H9 (cell line): ENCODE results near the gene TFEB. TPM values are rescaled to one million over a fixed set of nuclear protein-coding genes. Genes with fewer than 3 reads are reported as not detected.

Source experiments
- DNase-seq: peaks from one replicate; pipeline ENCODE4 v3.0.0-alpha.2; 2017
- H2AFZ ChIP-seq: one replicate; pipeline ENCODE4 v1.6.1; 2013; ENCODE audit warnings: mild to moderate bottlenecking, low read length, control low read depth, moderate library complexity
- H2AK5ac ChIP-seq: 2 replicates; pipeline ENCODE4 v1.6.1; 2013; ENCODE audit warnings: low read length, control low read depth, mixed read lengths; ENCODE audit not compliant: insufficient read length
- H2BK120ac ChIP-seq: one replicate; pipeline ENCODE4 v1.6.1; 2013; ENCODE audit warnings: low read depth, mild to moderate bottlenecking, low read length, control low read depth, inconsistent platforms; ENCODE audit not compliant: poor library complexity, severe bottlenecking
- H2BK12ac ChIP-seq: 2 replicates; pipeline ENCODE4 v1.6.1; 2013; ENCODE audit warnings: low read length, control low read depth, mixed read lengths, low read depth; ENCODE audit not compliant: insufficient read length
- H2BK15ac ChIP-seq: 2 replicates; pipeline ENCODE4 v1.6.1; 2013; ENCODE audit warnings: low read depth, low read length, control low read depth
- H2BK20ac ChIP-seq: one replicate; pipeline ENCODE4 v1.6.1; 2013; ENCODE audit warnings: low read depth, mild to moderate bottlenecking, low read length, control low read depth, inconsistent platforms; ENCODE audit not compliant: poor library complexity, severe bottlenecking
- H2BK5ac ChIP-seq: 2 replicates; pipeline ENCODE4 v1.6.1; 2013; ENCODE audit warnings: low read length, control low read depth, mixed read lengths; ENCODE audit not compliant: insufficient read length
- H3K14ac ChIP-seq: 2 replicates; pipeline ENCODE4 v1.6.1; 2013; ENCODE audit warnings: low read length, control low read depth; ENCODE audit not compliant: insufficient read depth
- H3K18ac ChIP-seq: 2 replicates; pipeline ENCODE4 v1.6.1; 2013; ENCODE audit warnings: low read depth, mild to moderate bottlenecking, mixed read lengths, low read length, control low read depth; ENCODE audit not compliant: insufficient read length
- H3K23ac ChIP-seq: 2 replicates; pipeline ENCODE4 v1.6.1; 2013; ENCODE audit warnings: low read length, control low read depth, mixed read lengths, low read depth; ENCODE audit not compliant: insufficient read length
- H3K23me2 ChIP-seq: 2 replicates; pipeline ENCODE4 v1.6.1; 2013; ENCODE audit warnings: low read depth, mild to moderate bottlenecking, mixed read lengths, low read length, control low read depth; ENCODE audit not compliant: insufficient read length, poor library complexity, severe bottlenecking
- H3K27ac ChIP-seq: 2 replicates; pipeline ENCODE4 v1.5.1; 2013; ENCODE audit warnings: low read length, control low read depth, mixed read lengths, low read depth; ENCODE audit not compliant: insufficient read length
- H3K27me3 ChIP-seq: 2 replicates; pipeline ENCODE4 v1.6.1; 2013; ENCODE audit warnings: low read length, control low read depth, inconsistent platforms; ENCODE audit not compliant: insufficient read depth
- H3K4ac ChIP-seq: 2 replicates; pipeline ENCODE4 v1.6.1; 2013; ENCODE audit warnings: low read depth, mild to moderate bottlenecking, control low read depth, inconsistent platforms, low read length, moderate library complexity
- H3K4me1 ChIP-seq: 2 replicates; pipeline ENCODE4 v1.6.1; 2013; ENCODE audit warnings: low read length, control low read depth, inconsistent platforms; ENCODE audit not compliant: insufficient read depth
- H3K4me2 ChIP-seq: 2 replicates; pipeline ENCODE4 v1.6.1; 2013; ENCODE audit warnings: low read length, control low read depth, mixed read lengths; ENCODE audit not compliant: insufficient read length, insufficient read depth
- H3K56ac ChIP-seq: 2 replicates; pipeline ENCODE4 v1.6.1; 2013; ENCODE audit warnings: low read depth, mild to moderate bottlenecking, mixed read lengths, low read length, control low read depth; ENCODE audit not compliant: insufficient read length
- H3K79me1 ChIP-seq: 2 replicates; pipeline ENCODE4 v1.6.1; 2013; ENCODE audit warnings: low read depth, mild to moderate bottlenecking, moderate library complexity, low read length, control low read depth, inconsistent platforms; ENCODE audit not compliant: insufficient read depth, poor library complexity, severe bottlenecking
- H3K79me2 ChIP-seq: 2 replicates; pipeline ENCODE4 v1.6.1; 2013; ENCODE audit warnings: low read length, control low read depth, inconsistent platforms; ENCODE audit not compliant: insufficient read depth
- H3K9ac ChIP-seq: 2 replicates; pipeline ENCODE4 v1.6.1; 2013; ENCODE audit warnings: low read length, control low read depth, mixed read lengths; ENCODE audit not compliant: insufficient read length; ENCODE audit errors: extremely low read depth
- H3K9me3 ChIP-seq: one replicate; pipeline ENCODE4 v1.6.1; 2013; ENCODE audit warnings: low read depth, low read length, inconsistent platforms; ENCODE audit not compliant: control insufficient read depth
- H3T11ph ChIP-seq: one replicate; pipeline ENCODE4 v1.6.1; 2013; ENCODE audit warnings: mild to moderate bottlenecking, low read length, control low read depth, inconsistent platforms
- H4K20me1 ChIP-seq: one replicate; pipeline ENCODE4 v1.6.1; 2013; ENCODE audit not compliant: control insufficient read depth, insufficient read length, insufficient read depth
- H4K5ac ChIP-seq: 2 replicates; pipeline ENCODE4 v1.6.1; 2013; ENCODE audit warnings: low read depth, mild to moderate bottlenecking, mixed read lengths, low read length, control low read depth; ENCODE audit not compliant: insufficient read length
- H4K8ac ChIP-seq: replicated peaks from 2 replicates; pipeline ENCODE4 v1.6.1; 2013; ENCODE audit warnings: low read length, control low read depth, mixed read lengths, low read depth; ENCODE audit not compliant: insufficient read length
- H4K91ac ChIP-seq: 2 replicates; pipeline ENCODE4 v1.6.1; 2013; ENCODE audit warnings: low read depth, mild to moderate bottlenecking, moderate library complexity, mixed read lengths, low read length, control low read depth; ENCODE audit not compliant: insufficient read length
- H3K27ac Mint-ChIP-seq, 3 experiments: 2 replicates in 2 of 3; 3 replicates in 1 of 3; pipeline ENCODE4 v1.8.0; 2020 to 2021; ENCODE audit warnings: mixed read lengths in 3 of 3, mild to moderate bottlenecking in 1 of 3, moderate library complexity in 1 of 3
- H3K27me3 Mint-ChIP-seq: 2 replicates; pipeline ENCODE4 v1.8.0; 2021; ENCODE audit warnings: low read depth, mild to moderate bottlenecking, moderate library complexity, mixed read lengths
- H3K36me3 Mint-ChIP-seq, 3 experiments: 2 replicates in 2 of 3; 3 replicates in 1 of 3; pipeline ENCODE4 v1.8.0; 2020 to 2021; ENCODE audit warnings: low read depth in 3 of 3, mixed read lengths in 3 of 3; ENCODE audit not compliant: insufficient read depth in 1 of 3
- H3K4me1 Mint-ChIP-seq, 2 experiments: 2 replicates each; pipeline ENCODE4 v1.8.0; 2020; ENCODE audit warnings: mixed read lengths in 2 of 2
- H3K4me3 Mint-ChIP-seq, 2 experiments: 2 replicates in 1 of 2; 3 replicates in 1 of 2; pipeline ENCODE4 v1.8.0; 2020 to 2021; ENCODE audit warnings: mild to moderate bottlenecking in 2 of 2, mixed read lengths in 2 of 2, moderate library complexity in 1 of 2
- H3K9me3 Mint-ChIP-seq, 2 experiments: 2 replicates in 1 of 2; 3 replicates in 1 of 2; pipeline ENCODE4 v1.8.0; 2020; ENCODE audit warnings: mild to moderate bottlenecking in 2 of 2, mixed read lengths in 2 of 2, moderate library complexity in 1 of 2
- WGBS: extraction: QIAGEN DNeasy Blood & Tissue Kit; methylation state at CpG from one replicate; pipeline ENCODE4 v1.1.7; 2013; ENCODE audit warnings: missing lambda C conversion rate, low lambda C conversion rate, mixed read lengths; ENCODE audit not compliant: insufficient read length; ENCODE audit errors: extremely low coverage; 5-methylcytosine and 5-hydroxymethylcytosine counted together
- total RNA-seq: library from RNA; stranded (reverse); gene quantifications from 2 replicates; pipeline ENCODE4 v1.2.1, GENCODE V29; 2021
- TF ChIP-seq, protein P1 (sequence below): fragments of 200-600 bp; sonication (generic); conservative IDR thresholded peaks from 3 replicates; pipeline ENCODE4 v1.8.0; 2021; ENCODE audit warnings: antibody characterized with exemption, mild to moderate bottlenecking

Gene TFEB
- total RNA-seq, 1 experiment from 2014 or later, result 1.2 TPM

DNA sequence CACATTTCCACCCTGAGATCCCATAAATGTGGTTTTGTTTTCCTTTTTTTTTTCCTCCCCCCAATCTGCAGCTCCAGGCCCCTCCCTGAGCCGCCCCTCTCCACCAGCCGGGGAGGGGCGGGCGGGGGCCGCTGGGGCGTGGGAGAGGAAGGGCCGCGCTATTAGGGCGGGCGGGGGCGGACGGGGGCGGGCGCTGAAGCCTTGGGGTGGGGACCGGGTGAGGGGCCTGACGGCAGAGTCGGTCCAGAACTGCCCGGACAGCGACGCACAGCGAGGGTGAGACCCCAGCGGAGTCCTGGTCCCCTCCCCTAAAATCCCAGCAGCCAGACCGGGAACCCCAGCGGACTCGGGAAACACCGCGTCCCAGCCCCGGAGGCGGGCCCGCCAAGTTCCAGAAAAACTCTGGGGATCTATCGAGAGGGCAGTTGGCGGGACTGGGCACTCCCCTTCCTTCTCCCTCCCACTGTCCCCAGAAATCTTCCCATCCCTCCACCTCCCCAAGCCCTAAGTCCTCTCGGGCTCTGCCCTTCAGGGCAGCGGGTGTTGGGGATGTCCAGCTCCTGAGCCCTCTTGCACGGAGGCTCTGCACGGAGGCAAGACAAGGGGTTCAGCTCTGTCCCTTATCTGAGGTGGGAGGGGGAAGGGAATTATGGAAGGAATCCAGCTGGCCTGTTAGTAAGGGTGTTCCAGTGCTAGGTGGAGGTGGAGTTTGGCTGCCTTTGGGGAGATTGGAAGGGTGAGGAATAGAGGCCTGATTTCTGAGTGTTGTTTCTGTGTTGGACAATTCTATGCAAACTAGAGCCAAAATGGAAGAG is 45.4 kb upstream of the TFEB start, which contains the start of gene PRICKLE4:
TSS of gene PRICKLE4 (plus strand) at position 232 of the 815 bp plus-strand sequence. CDS start 2,692 bp downstream, outside the sequence.
- Histone ChIP-seq H3K56ac (no peak within 1 kb of the TSS), H3K4ac (no peak within 1 kb of the TSS), H3K9me3 (no peaks in the 10 kb centered on the region), H3K4me2 (peak within 1 kb of the TSS; percentile 96), H3K14ac (no peak within 1 kb of the TSS), H2AFZ (no peak within 1 kb of the TSS), H3K23ac (no peak within 1 kb of the TSS), H3K23me2 (peaks cover 11% of the 10 kb centered on the region), H2AK5ac (no peak within 1 kb of the TSS), H3K9ac (no peak within 1 kb of the TSS), H3K79me1 (no peaks in the 10 kb centered on the region), H2BK120ac (no peak within 1 kb of the TSS), H3K27me3 (peaks cover 15% of the 10 kb centered on the region; the same call in 1 of the 2 replicates), H4K8ac (no peak within 1 kb of the TSS), H2BK12ac (no peak within 1 kb of the TSS), H3T11ph (no peak within 1 kb of the TSS), H3K79me2 (no peaks in the 10 kb centered on the region), H4K91ac (no peak within 1 kb of the TSS), H2BK5ac (no peak within 1 kb of the TSS), H2BK15ac (no peak within 1 kb of the TSS), H4K5ac (no peak within 1 kb of the TSS), H2BK20ac (no peak within 1 kb of the TSS), H3K27ac (no peak within 1 kb of the TSS), H3K18ac (no peak within 1 kb of the TSS), H3K4me1 (no peaks in the 10 kb centered on the region), H4K20me1 (no peaks in the 10 kb centered on the region)
- H3K27ac Mint-ChIP-seq, result peak within 1 kb of the TSS in 1 of 3 experiments; percentile 75; a peak in 3 of 7 replicates
- peaks cover 55% of the 10 kb centered on the region for H3K27me3 Mint-ChIP-seq
- WGBS, result no CpG with 5 or more reads among the region's 36 CpGs
- DNase-seq, result no peak
- H3K9me3 Mint-ChIP-seq, result no peaks in the 10 kb centered on the region
- H3K4me3 Mint-ChIP-seq, result peak within 1 kb of the TSS; percentile 78 to 91
- no peaks in the 10 kb centered on the region; a peak in 2 of 7 replicates for H3K36me3 Mint-ChIP-seq
- TF ChIP-seq, protein P1, sequence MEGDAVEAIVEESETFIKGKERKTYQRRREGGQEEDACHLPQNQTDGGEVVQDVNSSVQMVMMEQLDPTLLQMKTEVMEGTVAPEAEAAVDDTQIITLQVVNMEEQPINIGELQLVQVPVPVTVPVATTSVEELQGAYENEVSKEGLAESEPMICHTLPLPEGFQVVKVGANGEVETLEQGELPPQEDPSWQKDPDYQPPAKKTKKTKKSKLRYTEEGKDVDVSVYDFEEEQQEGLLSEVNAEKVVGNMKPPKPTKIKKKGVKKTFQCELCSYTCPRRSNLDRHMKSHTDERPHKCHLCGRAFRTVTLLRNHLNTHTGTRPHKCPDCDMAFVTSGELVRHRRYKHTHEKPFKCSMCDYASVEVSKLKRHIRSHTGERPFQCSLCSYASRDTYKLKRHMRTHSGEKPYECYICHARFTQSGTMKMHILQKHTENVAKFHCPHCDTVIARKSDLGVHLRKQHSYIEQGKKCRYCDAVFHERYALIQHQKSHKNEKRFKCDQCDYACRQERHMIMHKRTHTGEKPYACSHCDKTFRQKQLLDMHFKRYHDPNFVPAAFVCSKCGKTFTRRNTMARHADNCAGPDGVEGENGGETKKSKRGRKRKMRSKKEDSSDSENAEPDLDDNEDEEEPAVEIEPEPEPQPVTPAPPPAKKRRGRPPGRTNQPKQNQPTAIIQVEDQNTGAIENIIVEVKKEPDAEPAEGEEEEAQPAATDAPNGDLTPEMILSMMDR, result no peak
- H3K4me1 Mint-ChIP-seq, result peaks cover 20 to 27% of the 10 kb centered on the region in 2 experiments
